Measurements from ENCODE around the gene B3GNT9. TPM values are rescaled to one million over a fixed set of nuclear protein-coding genes. Genes with fewer than 3 reads are reported as not detected.

The B3GNT9 gene
- total and polyA plus RNA-seq, 2 of the 8 experiments (the other 6 are each of a cell fraction or from before 2014, with no cell fraction given), result 3.5 to 9.0 TPM

DNA sequence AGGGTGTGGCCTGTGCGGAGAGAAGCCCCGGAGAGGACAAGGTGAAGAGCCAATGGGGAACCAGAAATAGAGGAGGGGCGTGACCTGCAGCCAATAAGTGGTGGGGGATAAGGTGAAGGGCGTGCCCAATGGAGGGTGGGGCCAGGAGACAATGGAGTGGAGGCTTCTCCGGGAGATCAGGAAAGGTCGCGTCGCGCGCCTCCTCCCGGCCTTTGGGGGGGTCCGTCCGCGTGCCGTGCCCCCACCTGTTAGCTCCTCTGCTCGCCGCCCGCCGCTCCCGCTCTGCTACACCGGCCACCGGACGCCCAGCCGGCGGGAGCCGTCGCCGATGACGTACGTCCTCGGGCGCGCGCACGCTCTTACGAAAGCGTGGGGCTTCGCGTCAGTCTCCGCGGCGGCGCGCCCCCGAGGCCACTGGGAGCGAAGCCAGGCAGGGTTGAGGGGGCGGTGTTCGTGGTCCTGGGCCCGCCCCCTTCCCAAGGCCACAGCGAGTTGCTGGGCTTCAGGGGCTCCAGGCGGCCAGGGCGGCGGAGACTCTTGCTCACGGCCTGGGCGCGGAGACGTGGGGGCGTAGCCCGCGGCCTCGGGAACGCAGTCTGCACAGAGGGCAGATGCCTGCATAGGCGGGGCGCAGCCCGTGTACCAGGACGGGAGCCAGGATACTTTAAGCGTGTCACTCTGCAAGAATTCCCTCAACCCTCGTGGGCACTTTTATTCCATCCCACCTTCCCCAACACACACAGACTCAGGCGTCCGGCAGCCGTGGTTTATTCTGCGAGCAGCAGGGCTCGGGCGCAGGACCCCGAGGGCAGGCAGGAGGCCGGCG, 33.0 kb upstream of the B3GNT9 start, which contains the start of gene MATCAP1:
MATCAP1 (minus strand) TSS at position 337 of the 826 bp plus-strand sequence. CDS start 3,353 bp downstream, outside the sequence.
- peak within 1 kb of the TSS; percentile 95 for H3K56ac ChIP-seq (replicated peaks; ENCODE audit: insufficient read length, low read depth, low read length)
- peak within 1 kb of the TSS; percentile 85 for H3K4ac ChIP-seq (replicated peaks; ENCODE audit: insufficient read length, low read depth, low read length)
- H4K91ac ChIP-seq (replicated peaks; ENCODE audit: insufficient read length, low read length), result peak within 1 kb of the TSS; percentile 90
- H3K9me3 ChIP-seq (ENCODE audit: insufficient read depth in 2 of 2, low read depth in 1 of 2, low read length in 1 of 2), result no peaks in the 10 kb centered on the region
- no peak within 1 kb of the TSS for H3K14ac ChIP-seq (ENCODE audit: insufficient read length)
- peaks cover 0 to 19% (median 11%) of the 10 kb centered on the region in 4 experiments; a peak in 5 of 7 replicates for H3K4me1 ChIP-seq (replicated peaks in 1 of 4; ENCODE audit: control insufficient read depth in 3 of 4, insufficient read depth in 4 of 4, low read length in 3 of 4)
- H3K4me3 ChIP-seq (ENCODE audit: extremely low read depth in 1 of 4, insufficient read depth in 2 of 4, low read depth in 3 of 4, low read length in 4 of 4), result peak within 1 kb of the TSS; percentile 73 to 90 (median 85)
- peak within 1 kb of the TSS; percentile 95 for H2BK5ac ChIP-seq (ENCODE audit: low read depth, low read length)
- no peak within 1 kb of the TSS for H2BK20ac ChIP-seq (ENCODE audit: low read length)
- H3K79me1 ChIP-seq (ENCODE audit: low read depth, low read length), result no peaks in the 10 kb centered on the region
- H2BK15ac ChIP-seq (ENCODE audit: low read length), result peak within 1 kb of the TSS; percentile 61; the same call in 1 of the 2 replicates
- H4K8ac ChIP-seq (ENCODE audit: extremely low read depth, insufficient read depth, low read length), result peak within 1 kb of the TSS; percentile 91
- H3K23ac ChIP-seq (ENCODE audit: insufficient read length), result no peak within 1 kb of the TSS
- CTCF ChIA-PET (ENCODE audit: partially characterized antibody), result interaction anchor here (1.1 to 9.3 kb wide), 13 partner anchors 10 to 231 kb away, joined by 3 to 151 read pairs (median 7); partner anchors contain the start of genes ELMO3, FBXL8, HSF4 and NOL3
- no peak within 1 kb of the TSS for H2BK120ac ChIP-seq (replicated peaks; ENCODE audit: low read depth, low read length)
- H3K27ac ChIP-seq (ENCODE audit: low read depth, low read length), result peak within 1 kb of the TSS; percentile 98
- peaks cover 0 to 5% of the 10 kb centered on the region in 2 experiments; a peak in 1 of 4 replicates for H3K79me2 ChIP-seq (ENCODE audit: control insufficient read depth in 1 of 2, insufficient read depth in 2 of 2, low read length in 2 of 2)
- H3K23me2 ChIP-seq (ENCODE audit: low read depth, low read length), result peaks cover 13% of the 10 kb centered on the region; the same call in 1 of the 2 replicates
- H3K9ac ChIP-seq (replicated peaks in 1 of 4; ENCODE audit: extremely low read depth in 1 of 4, low read depth in 3 of 4, low read length in 3 of 4), result peak within 1 kb of the TSS; percentile 53 to 96 (median 88)
- no peak within 1 kb of the TSS for H2AK5ac ChIP-seq (ENCODE audit: low read depth, low read length)
- WGBS, 2 experiments (ENCODE audit: extremely low coverage in 1 of 2, insufficient coverage in 1 of 2, insufficient read length in 1 of 2, insufficient replicate concordance in 2 of 2, low coverage in 1 of 2, low lambda C conversion rate in 2 of 2, missing lambda C conversion rate in 1 of 2), result 1% methylated on average over 77 of the region's 77 CpGs; no CpG with 5 or more reads in 1 of the 2 experiments
- H4K20me1 ChIP-seq (replicated peaks in 1 of 2; ENCODE audit: control insufficient read depth in 1 of 2, insufficient read depth in 2 of 2, low read length in 2 of 2), result peaks cover 2 to 24% of the 10 kb centered on the region in 2 experiments
- H3K4me2 ChIP-seq (ENCODE audit: insufficient read depth in 1 of 2, low read depth in 2 of 2, low read length in 2 of 2), result peak within 1 kb of the TSS; percentile 67 to 92
- peak within 1 kb of the TSS; percentile 95 for H3K18ac ChIP-seq (ENCODE audit: extremely low read depth, low read length)
- FAIRE-seq (peak; percentile 94), DNase-seq (ENCODE audit: low read depth in 1 of 2, low spot score in 2 of 2) (peak; percentile 87 to 95)
- peak within 1 kb of the TSS; percentile 35; the same call in 1 of the 2 replicates for H2BK12ac ChIP-seq (ENCODE audit: low read depth, low read length)
- POLR2A ChIA-PET (ENCODE audit: partially characterized antibody), result interaction anchor here (1.0 to 4.0 kb wide), 10 partner anchors 10 to 63 kb away, joined by 3 to 19 read pairs (median 5); partner anchors contain the start of genes B3GNT9, HSF4 and NOL3
- peak within 1 kb of the TSS; percentile 96 for H4K5ac ChIP-seq (ENCODE audit: insufficient read length, low read depth, low read length)
- peak within 1 kb of the TSS; percentile 17; the same call in 1 of the 2 replicates for H2AFZ ChIP-seq (ENCODE audit: low read length)
- H3K36me3 ChIP-seq (ENCODE audit: control insufficient read depth in 2 of 4, insufficient read depth in 4 of 4, low read length in 3 of 4), result no peaks in the 10 kb centered on the region; a peak in 1 of 8 replicates
- H3K27me3 ChIP-seq (replicated peaks in 1 of 4; ENCODE audit: control insufficient read depth in 3 of 4, extremely low read depth in 1 of 4, insufficient read depth in 3 of 4, low read length in 3 of 4), result peaks cover 8 to 34% (median 20%) of the 10 kb centered on the region in 4 experiments
- TF ChIP-seq NANOG (IDR thresholded peaks at IDR 0.05; ENCODE audit: insufficient read depth, low read depth, low read length, poor library complexity, severe bottlenecking) (no peak), RNF2 (IDR thresholded peaks at IDR 0.05; ENCODE audit: borderline replicate concordance, low read depth, low read length, missing control alignments, poor library complexity, severe bottlenecking) (no peak), TAF7 (optimal IDR thresholded peaks at IDR 0.05; ENCODE audit: borderline replicate concordance, low read depth, low read length) (no peak), ASH2L (IDR thresholded peaks at IDR 0.05; ENCODE audit: low read length) (peak; percentile 38), TCF12 (IDR thresholded peaks at IDR 0.05; ENCODE audit: low read depth, low read length) (no peak), RAD21 (IDR thresholded peaks at IDR 0.05 in 1 of 2, conservative IDR thresholded peaks at IDR 0.05 in 1 of 2; ENCODE audit: low read depth in 2 of 2, low read length in 2 of 2) (no peak), NRF1 (IDR thresholded peaks at IDR 0.05; ENCODE audit: low read depth, low read length) (no peak), KDM4A (IDR thresholded peaks at IDR 0.05; ENCODE audit: low read depth, low read length, severe bottlenecking) (peak; percentile 64)
- TF ChIP-seq, protein P1, sequence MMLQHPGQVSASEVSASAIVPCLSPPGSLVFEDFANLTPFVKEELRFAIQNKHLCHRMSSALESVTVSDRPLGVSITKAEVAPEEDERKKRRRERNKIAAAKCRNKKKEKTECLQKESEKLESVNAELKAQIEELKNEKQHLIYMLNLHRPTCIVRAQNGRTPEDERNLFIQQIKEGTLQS (IDR thresholded peaks at IDR 0.05; ENCODE audit: insufficient read depth, low read depth, low read length), result no peak
